ENCODE results near the gene PTH1R.

The PTH1R gene

DNA sequence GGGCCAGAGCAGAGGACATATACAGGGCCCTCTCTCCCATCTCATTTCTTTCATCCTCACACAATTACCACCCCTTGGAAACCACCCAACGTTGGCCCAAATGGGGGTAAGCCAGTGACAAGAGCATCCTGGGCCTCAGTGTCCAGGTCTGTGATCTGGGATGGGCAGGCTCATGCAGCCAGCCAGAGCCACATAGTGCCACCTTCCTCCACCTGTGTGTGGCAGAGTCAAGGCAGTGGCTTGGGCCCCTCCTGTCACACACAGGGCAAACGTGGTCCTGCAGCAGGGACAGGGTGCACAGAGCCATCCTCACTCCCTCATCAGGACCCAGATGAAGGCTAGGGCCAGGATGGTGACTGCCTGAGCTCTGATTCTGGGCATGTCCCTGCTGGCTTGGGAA lies 12.0 kb upstream of the PTH1R start:
- DNase-seq (ENCODE audit: low read depth), result no peak
- H3K4me3 ChIP-seq (ENCODE audit: low read length), result no peak overlapping the region
- TF ChIP-seq, protein P1, sequence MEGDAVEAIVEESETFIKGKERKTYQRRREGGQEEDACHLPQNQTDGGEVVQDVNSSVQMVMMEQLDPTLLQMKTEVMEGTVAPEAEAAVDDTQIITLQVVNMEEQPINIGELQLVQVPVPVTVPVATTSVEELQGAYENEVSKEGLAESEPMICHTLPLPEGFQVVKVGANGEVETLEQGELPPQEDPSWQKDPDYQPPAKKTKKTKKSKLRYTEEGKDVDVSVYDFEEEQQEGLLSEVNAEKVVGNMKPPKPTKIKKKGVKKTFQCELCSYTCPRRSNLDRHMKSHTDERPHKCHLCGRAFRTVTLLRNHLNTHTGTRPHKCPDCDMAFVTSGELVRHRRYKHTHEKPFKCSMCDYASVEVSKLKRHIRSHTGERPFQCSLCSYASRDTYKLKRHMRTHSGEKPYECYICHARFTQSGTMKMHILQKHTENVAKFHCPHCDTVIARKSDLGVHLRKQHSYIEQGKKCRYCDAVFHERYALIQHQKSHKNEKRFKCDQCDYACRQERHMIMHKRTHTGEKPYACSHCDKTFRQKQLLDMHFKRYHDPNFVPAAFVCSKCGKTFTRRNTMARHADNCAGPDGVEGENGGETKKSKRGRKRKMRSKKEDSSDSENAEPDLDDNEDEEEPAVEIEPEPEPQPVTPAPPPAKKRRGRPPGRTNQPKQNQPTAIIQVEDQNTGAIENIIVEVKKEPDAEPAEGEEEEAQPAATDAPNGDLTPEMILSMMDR (conservative IDR thresholded peaks at IDR 0.05; ENCODE audit: low read depth, low read length), result no peak

DNA sequence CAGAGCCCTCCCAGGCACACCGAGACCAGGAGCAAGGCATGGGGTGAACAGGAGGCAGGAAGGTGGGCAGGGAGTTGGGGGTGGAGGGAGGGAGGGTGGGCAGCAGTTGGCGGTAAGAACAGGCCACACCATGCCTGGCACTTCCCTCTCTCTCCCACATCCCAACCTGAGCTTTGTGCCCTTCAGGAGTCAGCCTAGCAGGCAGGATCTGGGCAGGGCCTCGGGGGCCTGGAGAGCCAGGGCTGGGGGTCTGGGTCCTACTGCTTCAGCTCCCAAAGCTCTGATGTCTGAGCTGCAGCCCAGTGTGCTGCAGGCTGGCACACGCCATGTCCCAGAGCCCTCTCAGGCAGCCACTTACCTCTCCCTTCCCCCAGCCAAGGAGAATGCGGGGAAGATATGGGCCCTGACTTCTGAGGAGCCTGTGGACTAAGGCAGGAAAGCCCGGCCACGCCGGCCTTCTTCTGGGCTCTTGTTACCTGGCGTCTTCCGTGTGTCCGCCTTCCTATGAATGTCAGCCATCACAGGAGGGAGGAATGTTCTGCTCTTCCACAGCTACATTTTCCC lies 11.4 kb upstream of the PTH1R start:
- no peak for DNase-seq (ENCODE audit: low read depth)
- no peak overlapping the region for H3K4me3 ChIP-seq (ENCODE audit: low read length)
- TF ChIP-seq, protein P1 (conservative IDR thresholded peaks at IDR 0.05; ENCODE audit: low read depth, low read length), result no peak

- no peak for DNase-seq (ENCODE audit: low read depth)
- TF ChIP-seq, protein P1 (conservative IDR thresholded peaks at IDR 0.05; ENCODE audit: low read depth, low read length), result peak; percentile 94
- H3K4me3 ChIP-seq (ENCODE audit: low read length), result no peak overlapping the region
These were observed 10.6 kb upstream of the PTH1R start for GRCh38 chr3:46866720-46867549.

GRCh38 chr3:46867550-46867898 lies 10.0 kb upstream of the PTH1R start:
- no peak overlapping the region for H3K4me3 ChIP-seq (ENCODE audit: low read length)
- TF ChIP-seq, protein P1 (conservative IDR thresholded peaks at IDR 0.05; ENCODE audit: low read depth, low read length), result no peak
- no peak for DNase-seq (ENCODE audit: low read depth)

DNA sequence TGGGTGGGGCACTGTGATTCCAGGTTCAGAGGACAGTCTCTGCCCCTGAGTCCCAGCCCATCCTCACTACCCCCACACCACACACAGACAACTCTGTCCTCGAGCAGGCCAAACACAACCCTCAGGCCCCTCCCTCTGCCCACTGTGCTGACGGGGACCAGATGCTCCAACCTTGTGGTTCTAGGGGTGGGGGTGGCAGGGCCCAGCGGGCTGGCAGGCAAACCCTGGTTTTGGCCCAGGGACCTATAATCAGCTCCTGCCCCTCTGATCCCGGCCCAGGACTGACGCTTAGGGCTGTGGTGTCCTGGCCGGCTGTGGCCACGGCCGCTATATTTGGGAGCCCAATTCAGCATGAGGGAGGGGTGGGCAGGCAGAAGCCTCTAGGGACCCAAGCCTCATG lies 9.2 kb upstream of the PTH1R start:
- TF ChIP-seq, protein P1 (conservative IDR thresholded peaks at IDR 0.05; ENCODE audit: low read depth, low read length), result no peak
- H3K4me3 ChIP-seq (ENCODE audit: low read length), result no peak overlapping the region
- DNase-seq (ENCODE audit: low read depth), result no peak

DNA sequence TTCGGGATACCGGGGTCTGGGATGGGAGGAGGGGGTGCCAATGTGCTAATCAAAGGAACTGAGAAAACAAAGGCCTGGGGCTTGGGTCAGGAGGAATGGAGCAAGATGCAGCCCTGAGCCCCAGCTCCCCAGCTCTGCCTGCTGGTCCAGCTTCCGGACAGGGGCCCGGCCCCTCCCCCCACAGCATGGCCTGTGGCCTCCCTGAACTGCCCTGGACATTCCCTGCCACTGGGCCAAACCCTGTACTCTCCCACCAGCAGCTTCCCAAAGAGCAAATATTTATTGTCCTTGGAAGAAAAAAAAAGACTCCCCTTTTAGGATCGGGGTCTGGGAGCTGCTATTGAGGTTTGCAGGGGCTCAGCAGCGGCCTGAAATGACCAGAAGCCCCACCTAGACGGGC lies 8.6 kb upstream of the PTH1R start:
- no peak for DNase-seq (ENCODE audit: low read depth)
- no peak overlapping the region for H3K4me3 ChIP-seq (ENCODE audit: low read length)
- TF ChIP-seq, protein P1 (conservative IDR thresholded peaks at IDR 0.05; ENCODE audit: low read depth, low read length), result no peak

- TF ChIP-seq, protein P1 (conservative IDR thresholded peaks at IDR 0.05; ENCODE audit: low read depth, low read length), result no peak
- DNase-seq (ENCODE audit: low read depth), result no peak
- H3K4me3 ChIP-seq (ENCODE audit: low read length), result no peak overlapping the region
These were observed 8.1 kb upstream of the PTH1R start for GRCh38 chr3:46869440-46869839.
